HG02884 (cell line): ENCODE results near the gene CELSR3.

Source experiments
- ATAC-seq: cut with Tn5 transposase; IDR thresholded peaks from one replicate; pipeline ENCODE4 v1.9.1; 2021; ENCODE audit warnings: mild to moderate bottlenecking, moderate library complexity; ENCODE audit not compliant: unreplicated experiment

Gene CELSR3

GRCh38 chr3:48587686-48588085 is 75.0 kb downstream of the CELSR3 start:
- ATAC-seq = no peak
